Panc1 (cell line): Measurements from ENCODE around the gene PHF24. TPM values are rescaled to one million over a fixed set of nuclear protein-coding genes. Genes with fewer than 3 reads are reported as not detected.

Source experiments
- ATAC-seq: fragments of 200-7000 bp; cut with Tn5 transposase; 2 replicates; pipeline ENCODE4 v1.9.1; 2020; ENCODE audit warnings: mild to moderate bottlenecking, moderate library complexity
- BruUV-seq: library from RNA; stranded (reverse); fragments of 400-500 nt; replicated peaks from 2 replicates; lab custom pipeline; 2021; lab: Mats Ljungman, UMichigan
- CTCF ChIA-PET: fragments of 300-600 bp; sonication (Branson Sonifier 250); formaldehyde crosslinking; loops from one replicate; lab custom pipeline; 2022; ENCODE audit warnings: antibody characterized with exemption; lab: Charles Lee
- POLR2A ChIA-PET: fragments of 300-600 bp; sonication (Branson Sonifier 250); formaldehyde crosslinking; loops from one replicate; lab custom pipeline; 2022; ENCODE audit warnings: antibody characterized with exemption; lab: Charles Lee
- DNase-seq: peaks from one replicate; pipeline ENCODE4 v3.0.0-alpha.2; 2010; ENCODE audit warnings: low read depth, low spot score
- H3K27ac ChIP-seq: 2 replicates; pipeline ENCODE4 v1.5.1; 2011; ENCODE audit warnings: mild to moderate bottlenecking, low read length, inconsistent platforms
- H3K27me3 ChIP-seq: fragments of 200-500 bp; sonication (Bioruptor generic); 2 replicates; pipeline ENCODE4 v1.6.0; 2014; ENCODE audit warnings: low read length, inconsistent platforms; ENCODE audit not compliant: control insufficient read depth, insufficient read depth
- H3K36me3 ChIP-seq: fragments of 200-500 bp; sonication (Bioruptor generic); 2 replicates; pipeline ENCODE4 v1.5.1; 2014; ENCODE audit warnings: inconsistent platforms, mild to moderate bottlenecking, low read length, moderate library complexity; ENCODE audit not compliant: control insufficient read depth, insufficient read depth
- H3K4me1 ChIP-seq: 2 replicates; pipeline ENCODE4 v1.5.1; 2011; ENCODE audit warnings: inconsistent platforms, mild to moderate bottlenecking, low read length, moderate library complexity; ENCODE audit not compliant: control insufficient read depth, insufficient read depth
- H3K4me3 ChIP-seq, 2 experiments: 2 replicates each; pipeline ENCODE4 v1.5.1; 2011 to 2012; ENCODE audit warnings: low read depth in 2 of 2, low read length in 2 of 2, mild to moderate bottlenecking in 2 of 2, inconsistent platforms in 1 of 2, moderate library complexity in 1 of 2
- H3K9me3 ChIP-seq: fragments of 200-500 bp; sonication (Bioruptor generic); 2 replicates; pipeline ENCODE4 v1.5.1; 2014; ENCODE audit warnings: low read depth, mild to moderate bottlenecking, inconsistent platforms, low read length, moderate library complexity; ENCODE audit not compliant: control insufficient read depth, insufficient read depth
- POLR2AphosphoS5 ChIP-seq: IDR thresholded peaks from 2 replicates; pipeline ENCODE4 v1.6.1; 2012; ENCODE audit warnings: mild to moderate bottlenecking, low read depth, low read length, moderate library complexity
- SIN3A ChIP-seq: IDR thresholded peaks from 2 replicates; pipeline ENCODE4 v1.6.1; 2012; ENCODE audit warnings: low read depth, mild to moderate bottlenecking, low read length, moderate library complexity, borderline replicate concordance; ENCODE audit not compliant: insufficient read depth
- TCF7L2 ChIP-seq: IDR thresholded peaks from 2 replicates; pipeline ENCODE4 v1.6.1; 2011; ENCODE audit warnings: mild to moderate bottlenecking, low read depth, low read length, inconsistent platforms
- in situ Hi-C: cut with HindIII; loops from 2 replicates; pipeline ENCODE4 v1.10.0; 2016; ENCODE audit warnings: low sequenced_read_pairs, low pct_unique_long_range_greater_than_20kb
- intact Hi-C: fragments of 100-400 bp; cut with micrococcal nuclease; formaldehyde crosslinking; loops from one replicate; pipeline ENCODE4 v1.10.0; 2022; ENCODE audit not compliant: unreplicated experiment
- total RNA-seq: library from RNA; stranded (reverse); gene quantifications from one replicate; pipeline ENCODE4 v1.2.1, GENCODE V29; 2021; ENCODE audit not compliant: unreplicated experiment
- TF ChIP-seq, protein P1 (sequence below): fragments of 450-650 bp; IDR thresholded peaks from 2 replicates; pipeline ENCODE4 v1.5.1; 2017; ENCODE audit warnings: mild to moderate bottlenecking
- TF ChIP-seq, protein P2 (sequence below), 2 experiments: IDR thresholded peaks; 2 replicates each; pipeline ENCODE4 v1.6.1; 2011 to 2012; ENCODE audit warnings: low read depth in 2 of 2, control low read depth in 1 of 2, low read length in 1 of 2, mild to moderate bottlenecking in 1 of 2, moderate library complexity in 1 of 2; ENCODE audit not compliant: insufficient read depth in 1 of 2

Gene PHF24
- total RNA-seq, 1 experiment from 2014 or later = 0.08 TPM

DNA sequence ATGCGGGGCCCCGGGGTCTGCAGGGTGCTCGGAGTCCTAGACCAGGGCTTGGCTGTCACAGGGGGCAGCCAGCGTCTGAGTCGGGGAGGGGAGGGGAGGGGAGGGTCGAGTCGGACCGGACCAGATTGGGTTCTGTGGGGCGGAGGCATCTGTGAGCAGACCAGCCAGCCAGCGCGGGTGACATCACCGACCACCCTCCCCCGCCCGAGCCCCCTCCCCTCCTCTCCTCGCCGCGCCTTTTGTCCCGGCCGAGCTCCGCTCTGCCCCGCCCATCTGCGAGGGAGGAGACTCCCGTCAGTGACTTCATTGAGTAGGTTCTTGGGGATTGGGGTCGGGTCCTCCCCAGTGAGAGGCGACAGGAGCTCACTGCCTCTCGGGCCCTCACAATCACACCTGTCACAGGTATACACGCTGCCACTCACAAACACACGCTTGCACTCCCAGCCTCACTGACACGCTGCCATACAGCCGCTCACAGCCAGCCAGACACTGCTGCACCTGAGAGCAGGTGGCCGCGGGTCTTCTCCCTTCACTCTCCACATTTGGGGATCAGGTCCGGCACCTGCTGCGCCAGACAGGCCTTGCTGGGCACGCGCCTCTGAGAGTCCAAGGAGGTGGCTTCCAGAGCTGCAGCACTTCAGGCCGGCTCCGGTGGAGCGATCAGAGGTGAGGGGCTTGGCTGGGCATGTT lies 32.0 kb downstream of the PHF24 start:
- Histone ChIP-seq H3K27me3 (no peaks in the 10 kb centered on the region), H3K4me1 (peaks cover 39% of the 10 kb centered on the region), H3K9me3 (no peaks in the 10 kb centered on the region), H3K27ac (peak overlapping the region; percentile 53; the same call in 1 of the 2 replicates), H3K36me3 (no peaks in the 10 kb centered on the region), H3K4me3 (peak overlapping the region; percentile 76 to 78)
- DNase-seq = no peak
- ATAC-seq = peak; percentile 18
- in situ Hi-C loops (no loop called here), intact Hi-C loops (loop anchor here (5.0 kb wide), 1 partner anchor 233 kb away; no protein-coding TSS in a partner anchor)
- TF ChIP-seq SIN3A (no peak), POLR2AphosphoS5 (0 out of 2 replicates have a peak, but pooled peaks have one; percentile 46)
- POLR2A ChIA-PET = interaction anchor here (0.6 to 1.1 kb wide), 5 partner anchors 37 to 112 kb away, joined by 4 to 9 read pairs (median 6); a partner anchor contains a TSS
- CTCF ChIA-PET = interaction anchor here (0.6 to 1.2 kb wide), 3 partner anchors 11 to 90 kb away, joined by 4 to 5 read pairs (median 4); no protein-coding TSS in a partner anchor
- BruUV-seq = no TSS peak

DNA sequence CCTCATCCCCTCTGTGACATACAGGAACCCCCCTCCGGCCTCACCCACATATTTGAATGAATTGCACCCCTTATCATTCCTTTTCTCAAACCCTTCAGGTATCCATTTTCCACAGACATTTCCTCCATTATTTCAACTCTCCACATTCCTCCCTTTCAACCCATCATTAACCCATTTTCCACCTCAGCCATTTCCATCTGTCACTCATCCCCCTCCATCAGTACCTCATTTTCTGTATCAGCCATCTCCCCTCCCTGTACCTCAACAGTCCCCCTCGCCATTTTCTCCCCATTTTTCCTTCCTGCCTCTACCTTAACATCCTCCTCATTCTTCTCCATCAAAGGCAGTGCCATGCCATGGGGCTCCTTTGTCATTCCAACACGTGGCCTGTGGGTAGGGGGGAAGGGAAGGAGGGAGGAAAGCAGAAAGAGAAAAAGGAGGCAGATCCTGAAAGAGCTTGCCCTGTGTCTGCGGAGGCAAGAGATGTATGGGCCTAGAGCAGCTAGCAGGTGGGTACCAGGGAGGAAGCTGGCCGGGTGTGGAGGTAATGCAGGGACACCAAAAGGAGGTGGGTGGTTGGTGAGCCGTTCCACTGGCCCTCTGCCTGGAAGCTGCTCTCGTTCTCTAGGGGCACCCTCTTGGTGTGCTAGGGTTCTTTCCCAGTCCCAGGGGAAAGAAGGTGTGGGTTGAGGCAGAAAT lies 33.0 kb downstream of the PHF24 start:
- Histone ChIP-seq H3K4me3 (no peak overlapping the region), H3K9me3 (no peaks in the 10 kb centered on the region), H3K4me1 (peaks cover 45% of the 10 kb centered on the region), H3K36me3 (no peaks in the 10 kb centered on the region), H3K27ac (no peak overlapping the region), H3K27me3 (no peaks in the 10 kb centered on the region)
- in situ Hi-C loops = no loop called here
- ChIA-PET CTCF (interaction anchor here (0.6 kb wide), 1 partner anchor 686 kb away, joined by 3 read pairs; no protein-coding TSS in a partner anchor), POLR2A (interaction anchor here (0.6 kb wide), 1 partner anchor 113 kb away, joined by 4 read pairs; no protein-coding TSS in a partner anchor)
- TF ChIP-seq, protein P1, sequence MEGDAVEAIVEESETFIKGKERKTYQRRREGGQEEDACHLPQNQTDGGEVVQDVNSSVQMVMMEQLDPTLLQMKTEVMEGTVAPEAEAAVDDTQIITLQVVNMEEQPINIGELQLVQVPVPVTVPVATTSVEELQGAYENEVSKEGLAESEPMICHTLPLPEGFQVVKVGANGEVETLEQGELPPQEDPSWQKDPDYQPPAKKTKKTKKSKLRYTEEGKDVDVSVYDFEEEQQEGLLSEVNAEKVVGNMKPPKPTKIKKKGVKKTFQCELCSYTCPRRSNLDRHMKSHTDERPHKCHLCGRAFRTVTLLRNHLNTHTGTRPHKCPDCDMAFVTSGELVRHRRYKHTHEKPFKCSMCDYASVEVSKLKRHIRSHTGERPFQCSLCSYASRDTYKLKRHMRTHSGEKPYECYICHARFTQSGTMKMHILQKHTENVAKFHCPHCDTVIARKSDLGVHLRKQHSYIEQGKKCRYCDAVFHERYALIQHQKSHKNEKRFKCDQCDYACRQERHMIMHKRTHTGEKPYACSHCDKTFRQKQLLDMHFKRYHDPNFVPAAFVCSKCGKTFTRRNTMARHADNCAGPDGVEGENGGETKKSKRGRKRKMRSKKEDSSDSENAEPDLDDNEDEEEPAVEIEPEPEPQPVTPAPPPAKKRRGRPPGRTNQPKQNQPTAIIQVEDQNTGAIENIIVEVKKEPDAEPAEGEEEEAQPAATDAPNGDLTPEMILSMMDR = no peak
- TF ChIP-seq, protein P2, sequence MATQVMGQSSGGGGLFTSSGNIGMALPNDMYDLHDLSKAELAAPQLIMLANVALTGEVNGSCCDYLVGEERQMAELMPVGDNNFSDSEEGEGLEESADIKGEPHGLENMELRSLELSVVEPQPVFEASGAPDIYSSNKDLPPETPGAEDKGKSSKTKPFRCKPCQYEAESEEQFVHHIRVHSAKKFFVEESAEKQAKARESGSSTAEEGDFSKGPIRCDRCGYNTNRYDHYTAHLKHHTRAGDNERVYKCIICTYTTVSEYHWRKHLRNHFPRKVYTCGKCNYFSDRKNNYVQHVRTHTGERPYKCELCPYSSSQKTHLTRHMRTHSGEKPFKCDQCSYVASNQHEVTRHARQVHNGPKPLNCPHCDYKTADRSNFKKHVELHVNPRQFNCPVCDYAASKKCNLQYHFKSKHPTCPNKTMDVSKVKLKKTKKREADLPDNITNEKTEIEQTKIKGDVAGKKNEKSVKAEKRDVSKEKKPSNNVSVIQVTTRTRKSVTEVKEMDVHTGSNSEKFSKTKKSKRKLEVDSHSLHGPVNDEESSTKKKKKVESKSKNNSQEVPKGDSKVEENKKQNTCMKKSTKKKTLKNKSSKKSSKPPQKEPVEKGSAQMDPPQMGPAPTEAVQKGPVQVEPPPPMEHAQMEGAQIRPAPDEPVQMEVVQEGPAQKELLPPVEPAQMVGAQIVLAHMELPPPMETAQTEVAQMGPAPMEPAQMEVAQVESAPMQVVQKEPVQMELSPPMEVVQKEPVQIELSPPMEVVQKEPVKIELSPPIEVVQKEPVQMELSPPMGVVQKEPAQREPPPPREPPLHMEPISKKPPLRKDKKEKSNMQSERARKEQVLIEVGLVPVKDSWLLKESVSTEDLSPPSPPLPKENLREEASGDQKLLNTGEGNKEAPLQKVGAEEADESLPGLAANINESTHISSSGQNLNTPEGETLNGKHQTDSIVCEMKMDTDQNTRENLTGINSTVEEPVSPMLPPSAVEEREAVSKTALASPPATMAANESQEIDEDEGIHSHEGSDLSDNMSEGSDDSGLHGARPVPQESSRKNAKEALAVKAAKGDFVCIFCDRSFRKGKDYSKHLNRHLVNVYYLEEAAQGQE (IDR thresholded peaks at IDR 0.05; ENCODE audit: insufficient read depth in 1 of 2, low read depth in 2 of 2, low read length in 1 of 2) = no peak
- TF ChIP-seq TCF7L2 = no peak
- TF ChIP-seq SIN3A = no peak
- TF ChIP-seq POLR2AphosphoS5 = no peak
- intact Hi-C loops = no loop called here
- DNase-seq = no peak
- BruUV-seq = TSS peak; percentile 84
- no peak for ATAC-seq
